GM18909 (cell line): ENCODE measurements around the gene CFAP74.

ENCODE experiments used
- ATAC-seq: cut with Tn5 transposase; IDR thresholded peaks from one replicate; pipeline ENCODE4 v1.9.1; 2021; ENCODE audit warnings: mild to moderate bottlenecking; ENCODE audit not compliant: unreplicated experiment, poor library complexity

Gene CFAP74

DNA sequence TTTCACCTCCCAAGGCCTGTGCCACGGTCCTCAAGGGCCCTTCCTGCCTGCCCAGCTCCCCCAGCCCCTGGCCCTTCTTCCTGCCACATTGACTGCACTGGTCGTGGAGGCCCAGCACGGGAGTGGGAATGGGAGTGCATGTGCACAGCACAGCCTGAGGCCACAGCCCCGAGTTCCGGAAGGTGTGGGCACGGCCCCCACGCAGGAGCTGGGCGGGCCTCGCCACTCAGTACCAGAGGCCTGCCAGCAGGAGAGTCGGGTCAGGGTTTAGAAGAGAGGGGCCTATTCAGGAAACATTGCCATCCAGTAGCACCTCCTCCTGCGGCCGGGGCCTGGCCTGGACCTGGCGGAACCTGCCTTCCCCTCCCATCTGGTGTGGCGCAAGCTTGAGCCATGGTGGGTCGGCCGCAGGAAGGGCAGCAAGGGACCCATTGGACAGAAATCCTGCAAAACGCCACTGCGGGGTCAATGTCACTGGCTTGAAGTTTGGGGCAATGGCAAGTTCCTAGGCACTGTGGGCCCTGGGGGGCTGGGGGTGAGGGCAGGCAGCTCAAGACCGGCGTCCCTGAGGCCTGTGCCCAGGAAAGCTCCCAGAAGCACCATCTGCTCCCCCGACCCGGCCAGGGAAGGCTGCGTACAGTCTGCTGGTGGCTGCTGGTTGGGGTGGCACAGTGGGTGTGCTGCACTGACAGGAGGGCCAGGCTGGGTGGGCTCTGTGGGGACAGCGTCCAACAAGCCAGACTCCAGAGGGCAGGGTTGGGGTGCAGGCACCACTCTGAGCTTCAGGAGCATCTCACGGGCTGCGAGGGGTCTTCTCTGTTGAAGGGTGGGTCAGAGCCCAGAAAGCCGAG is 82.8 kb downstream of the CFAP74 start:
- no peak for ATAC-seq

DNA sequence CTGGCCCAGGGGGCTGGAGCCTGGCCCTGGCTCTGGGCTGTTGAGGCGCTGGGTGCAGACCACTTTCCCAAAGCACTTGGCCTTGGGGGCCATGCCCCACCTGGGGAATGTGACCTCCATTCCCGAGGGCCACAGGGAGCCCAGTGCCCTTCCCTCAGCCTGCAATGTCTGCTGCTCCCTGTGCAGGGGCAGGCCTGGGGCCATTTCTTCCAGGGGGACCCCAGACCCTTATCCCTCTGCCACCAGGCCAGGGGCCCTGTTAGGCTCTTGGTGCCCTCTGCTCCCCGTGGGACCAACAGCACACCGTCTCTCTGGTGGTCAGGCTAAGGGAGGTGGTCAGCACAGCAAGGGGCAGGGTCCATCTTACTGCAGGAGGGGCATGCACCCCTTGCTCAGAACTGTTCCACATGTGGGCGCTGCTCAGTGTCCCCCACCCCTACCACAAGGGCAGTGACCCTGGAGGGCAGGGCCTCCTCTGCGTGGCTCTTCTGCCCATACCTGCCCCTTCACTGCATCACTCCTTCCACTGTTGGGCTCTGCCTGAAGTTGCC is 83.5 kb downstream of the CFAP74 start:
- no peak for ATAC-seq

DNA sequence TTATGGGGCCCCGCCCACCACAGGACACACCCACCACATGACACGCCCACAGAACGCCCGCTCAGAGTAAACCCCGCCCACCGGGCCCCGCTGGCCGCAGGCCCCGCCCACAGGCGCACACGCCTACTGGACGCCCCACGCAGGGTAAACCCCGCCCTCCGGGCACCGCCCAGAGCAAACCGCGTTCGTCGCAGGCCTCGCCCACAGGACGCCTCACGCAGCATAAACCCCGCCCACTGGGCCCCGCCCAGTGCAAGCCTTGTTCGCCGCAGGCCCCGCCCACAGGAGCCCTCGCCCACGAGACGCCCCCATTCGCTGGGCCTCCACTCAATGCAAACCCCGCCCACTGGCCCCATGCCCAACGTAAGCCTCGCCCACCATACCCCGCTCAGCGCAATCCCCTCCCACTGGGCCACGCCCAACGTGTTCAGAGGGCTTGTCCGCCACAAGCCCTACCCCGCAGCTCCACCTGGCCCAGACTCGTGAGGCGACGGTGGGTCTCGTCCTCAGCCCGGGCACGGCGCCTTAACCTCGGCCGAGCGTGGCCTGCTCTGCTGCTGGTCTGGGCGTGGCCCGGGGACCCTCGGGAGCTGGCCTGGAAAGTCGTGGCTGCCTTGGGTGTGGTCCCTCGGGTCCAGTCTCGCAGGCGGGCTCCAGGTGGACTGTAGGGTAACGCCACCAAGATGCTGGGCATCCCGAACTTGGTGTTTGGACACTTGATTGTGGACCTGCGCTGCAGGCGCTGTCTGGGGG is 84.1 kb downstream of the CFAP74 start:
- ATAC-seq = peak; percentile 84

DNA sequence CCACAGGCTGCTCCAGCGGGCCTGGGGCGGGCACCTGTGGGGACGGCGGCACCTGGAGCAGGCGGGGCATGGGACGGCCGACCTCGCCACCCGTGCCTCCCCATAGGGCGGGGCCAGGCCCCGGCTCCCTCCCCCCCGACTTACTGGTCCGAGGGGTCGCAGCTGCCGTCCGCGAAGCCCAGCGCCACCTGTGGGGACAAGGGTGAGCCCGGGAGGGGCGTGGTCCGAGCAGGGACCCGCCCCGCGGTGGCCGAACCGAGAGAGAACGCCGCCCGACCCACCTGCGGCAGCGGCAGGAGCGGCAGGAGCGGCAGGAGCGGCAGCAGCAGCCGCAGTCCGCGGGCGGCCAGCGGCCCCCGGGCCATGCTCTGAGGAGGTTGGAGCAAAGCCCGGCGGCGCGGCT is 84.7 kb downstream of the CFAP74 start, which contains the start of gene TMEM52:
Gene TMEM52 (minus strand): TSS at position 379 of the 403 bp plus-strand sequence. CDS start 14 bp downstream, at position 365.
- no peak for ATAC-seq

DNA sequence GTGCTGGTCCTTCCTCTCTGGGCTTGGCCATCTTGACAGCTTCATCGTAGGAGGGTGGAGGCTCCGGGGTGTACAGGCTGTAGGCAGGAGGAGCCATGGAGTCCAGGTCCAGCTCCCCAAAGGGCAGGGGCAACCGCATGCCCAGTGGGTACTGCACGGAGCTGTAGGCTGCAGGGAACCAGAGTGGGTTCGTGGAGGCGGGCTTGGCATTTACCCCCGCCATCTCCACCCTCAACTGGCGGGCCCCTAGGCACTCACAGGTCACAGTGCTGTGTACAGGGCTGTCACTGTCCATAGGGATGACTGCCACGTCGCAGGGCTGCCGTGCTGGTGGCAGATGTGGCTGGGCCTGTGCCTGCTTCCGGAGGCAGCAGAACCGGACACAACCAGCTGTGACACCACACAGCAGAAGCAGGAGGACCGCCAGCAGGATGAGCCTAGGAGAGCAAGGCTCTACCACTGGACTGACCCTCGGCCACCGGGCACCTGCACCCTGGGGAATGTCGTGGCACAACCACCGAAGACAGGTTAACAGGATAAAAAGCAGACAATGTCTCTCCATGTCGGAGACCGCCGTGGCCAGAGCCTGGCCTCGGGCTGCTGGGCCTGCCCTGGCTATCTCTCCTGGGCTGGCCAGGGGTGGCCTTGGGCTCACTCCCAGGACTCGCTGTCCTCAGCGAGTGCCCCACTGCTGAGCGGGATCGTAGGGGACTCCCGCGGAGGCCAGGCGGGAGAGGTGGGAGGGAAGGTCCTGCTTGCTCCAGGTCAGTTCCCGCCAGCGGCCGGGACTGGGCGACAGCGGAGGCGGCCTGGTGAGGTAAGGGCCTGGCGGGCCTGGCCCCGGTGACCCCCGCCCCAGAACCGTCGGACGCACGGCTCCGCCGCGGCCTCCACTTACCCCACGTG is 85.3 kb downstream of the CFAP74 start:
- no peak for ATAC-seq

DNA sequence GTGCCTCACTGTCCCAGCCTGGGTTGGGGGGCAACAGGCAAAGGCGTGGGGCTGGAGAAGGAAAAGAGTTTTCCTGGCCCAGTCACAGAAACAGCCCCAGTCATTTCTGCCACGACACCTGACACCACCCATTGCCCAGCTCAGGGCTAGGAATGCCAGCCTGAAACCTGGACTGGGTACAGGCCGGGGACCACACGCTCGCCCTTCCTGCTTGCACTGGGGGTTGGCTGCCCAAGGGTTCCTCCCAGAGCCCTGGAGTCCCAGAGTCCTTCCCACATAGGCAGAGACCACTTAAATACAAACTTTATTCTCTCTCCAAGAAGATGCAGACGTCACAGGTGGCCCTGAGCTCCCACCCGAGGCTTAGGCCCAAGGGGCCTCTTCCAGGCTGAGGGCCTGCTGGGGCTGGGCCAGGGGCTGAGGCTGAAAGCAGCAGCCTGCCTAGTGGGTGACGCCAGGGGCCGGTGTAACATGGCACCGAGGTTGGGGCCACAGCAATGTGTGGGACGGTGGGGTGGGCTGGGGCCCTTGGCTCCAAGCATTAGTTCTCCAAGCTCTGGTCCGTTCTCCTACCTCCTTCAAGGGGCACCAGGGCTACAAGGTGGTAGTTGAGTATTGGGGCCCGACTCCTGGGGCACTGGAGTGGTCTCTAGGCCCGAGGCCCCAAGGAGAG is 86.1 kb downstream of the CFAP74 start:
- ATAC-seq = no peak

DNA sequence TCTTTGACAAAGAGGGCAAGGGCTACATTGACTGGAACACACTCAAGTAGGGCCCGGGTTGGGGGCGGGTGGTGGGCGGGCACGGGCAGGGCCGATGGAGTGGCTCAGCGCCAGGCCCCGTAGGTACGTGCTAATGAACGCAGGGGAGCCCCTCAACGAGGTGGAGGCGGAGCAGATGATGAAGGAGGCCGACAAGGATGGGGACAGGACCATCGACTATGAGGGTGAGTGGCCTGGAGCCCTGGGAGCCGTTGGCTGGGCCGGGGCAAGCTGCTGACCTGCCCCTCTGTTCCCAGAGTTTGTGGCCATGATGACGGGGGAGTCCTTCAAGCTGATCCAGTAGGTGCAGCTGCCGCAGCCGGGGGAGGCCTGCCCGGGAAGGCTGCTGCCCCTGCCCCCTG is 86.7 kb downstream of the CFAP74 start:
- ATAC-seq = no peak

DNA sequence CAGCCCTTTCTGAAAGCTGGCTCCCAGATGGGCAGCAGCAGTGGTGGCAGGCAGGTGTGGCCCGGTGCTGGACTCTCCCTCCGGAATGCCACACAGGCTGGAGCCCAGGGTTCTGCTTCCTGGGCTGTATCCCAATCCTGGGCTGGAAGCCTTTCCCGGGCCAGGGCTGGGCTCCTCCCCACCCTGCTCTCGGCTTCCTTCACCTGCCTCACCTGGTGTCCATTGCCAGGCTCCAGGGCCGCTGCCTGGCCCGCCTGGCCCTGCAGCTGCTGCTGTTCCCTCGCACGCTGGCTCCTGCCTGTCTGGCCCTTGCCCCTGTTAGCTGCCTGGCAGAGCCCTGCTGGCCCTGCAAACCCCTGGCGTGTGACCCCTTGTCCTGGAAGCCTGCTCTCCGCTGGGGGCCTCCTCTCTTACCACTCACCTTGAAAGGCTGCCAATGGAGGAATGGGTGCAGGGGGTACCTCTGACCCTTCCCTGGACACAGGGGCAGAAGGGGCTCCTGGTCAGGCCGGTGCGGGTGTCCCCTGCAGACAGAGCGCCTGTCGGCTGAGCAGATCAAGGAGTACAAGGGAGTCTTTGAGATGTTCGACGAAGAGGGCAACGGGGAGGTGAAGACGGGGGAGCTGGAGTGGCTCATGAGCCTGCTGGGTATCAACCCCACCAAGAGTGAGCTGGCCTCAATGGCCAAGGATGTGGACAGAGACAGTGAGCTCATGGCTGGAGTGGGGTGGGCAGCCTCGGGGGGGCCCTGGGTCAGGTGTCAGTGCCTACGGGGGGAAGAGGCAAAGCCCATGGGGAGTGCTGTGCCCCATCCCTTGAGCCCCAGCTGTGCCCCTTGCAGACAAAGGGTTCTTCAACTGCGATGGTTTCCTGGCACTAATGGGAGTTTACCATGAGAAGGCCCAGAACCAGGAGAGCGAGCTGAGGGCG is 87.4 kb downstream of the CFAP74 start:
- no peak for ATAC-seq

DNA sequence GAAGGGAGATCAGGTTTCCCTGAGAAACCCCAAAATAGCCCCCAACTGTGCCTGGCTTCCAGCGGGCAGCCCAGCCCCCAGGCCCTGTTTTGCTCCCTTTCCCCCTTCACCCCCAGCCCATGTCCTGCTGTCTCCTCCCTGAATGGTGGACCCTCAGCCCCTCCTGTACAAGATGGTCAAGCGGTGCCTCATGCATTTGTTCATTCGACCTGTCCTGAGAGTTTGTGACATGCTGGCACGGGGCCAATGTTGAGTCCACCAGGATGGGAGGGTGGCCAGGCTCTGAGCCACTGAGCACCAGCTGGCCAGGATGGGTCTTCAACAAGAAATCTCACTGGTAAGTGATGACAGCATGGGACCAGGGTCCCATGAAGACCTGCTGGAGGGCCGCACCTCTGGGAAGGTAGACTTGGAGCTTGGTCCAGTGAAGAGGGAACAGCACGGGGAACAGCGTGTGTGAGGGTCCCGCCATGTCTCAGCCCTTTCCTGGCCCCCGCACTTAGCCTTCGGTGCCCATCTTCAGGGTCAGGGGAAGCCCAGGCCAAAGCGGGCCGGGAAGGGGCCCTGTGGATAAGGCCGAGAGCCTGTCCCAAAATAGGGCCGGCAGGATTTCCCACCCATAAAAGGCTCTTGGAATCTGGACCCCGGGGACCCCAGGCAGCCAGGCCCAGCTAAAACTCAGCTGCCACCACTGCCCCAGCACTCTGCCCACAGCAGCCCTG is 88.5 kb downstream of the CFAP74 start, which contains the start of gene CALML6:
Gene CALML6 (plus strand): TSS at position 290 of the 722 bp plus-strand sequence. CDS start 21 bp downstream, at position 311.
- ATAC-seq = no peak

DNA sequence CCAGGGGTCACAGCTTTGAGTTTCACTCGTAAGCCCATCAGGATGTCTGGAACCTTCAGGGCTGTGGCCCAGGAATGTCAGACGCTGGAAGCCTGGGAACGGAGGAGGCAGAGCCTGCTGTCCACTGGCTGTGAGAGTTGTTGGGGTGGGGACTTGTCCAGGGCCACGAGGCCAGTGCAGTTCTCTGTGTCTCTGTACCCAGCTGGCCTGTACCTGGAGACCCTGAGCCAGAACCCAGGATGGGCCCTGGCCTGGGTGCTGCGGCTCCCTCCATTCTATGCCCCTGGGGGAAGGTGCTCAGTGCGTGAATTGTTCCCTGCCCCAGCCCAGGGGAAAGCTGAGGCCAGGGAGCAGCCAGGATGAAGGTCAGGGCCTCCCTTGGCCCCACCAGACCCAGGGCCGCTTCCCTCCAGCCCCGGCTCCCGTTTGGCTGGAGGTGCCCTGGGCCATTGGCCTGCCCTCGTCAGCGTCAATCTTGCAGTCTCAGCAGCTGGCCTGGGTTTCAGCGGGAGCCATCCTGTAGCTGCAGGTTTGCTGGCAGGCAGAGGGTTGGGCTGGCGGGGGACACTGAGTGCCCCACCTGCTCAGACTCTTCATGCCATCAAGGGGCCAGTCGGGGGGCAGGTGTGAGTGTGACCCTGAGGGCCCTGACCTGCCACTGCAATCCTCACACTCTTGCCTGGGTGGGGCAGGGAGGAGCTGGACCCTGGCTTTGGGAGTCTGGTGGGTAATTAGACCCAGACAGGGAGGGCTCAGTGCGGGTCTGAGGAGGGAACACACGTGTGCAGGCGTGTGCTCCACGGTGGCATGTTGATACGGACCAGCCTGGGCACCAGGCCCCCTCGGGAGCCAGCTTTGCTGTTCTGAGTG is 89.2 kb downstream of the CFAP74 start:
- ATAC-seq = no peak

DNA sequence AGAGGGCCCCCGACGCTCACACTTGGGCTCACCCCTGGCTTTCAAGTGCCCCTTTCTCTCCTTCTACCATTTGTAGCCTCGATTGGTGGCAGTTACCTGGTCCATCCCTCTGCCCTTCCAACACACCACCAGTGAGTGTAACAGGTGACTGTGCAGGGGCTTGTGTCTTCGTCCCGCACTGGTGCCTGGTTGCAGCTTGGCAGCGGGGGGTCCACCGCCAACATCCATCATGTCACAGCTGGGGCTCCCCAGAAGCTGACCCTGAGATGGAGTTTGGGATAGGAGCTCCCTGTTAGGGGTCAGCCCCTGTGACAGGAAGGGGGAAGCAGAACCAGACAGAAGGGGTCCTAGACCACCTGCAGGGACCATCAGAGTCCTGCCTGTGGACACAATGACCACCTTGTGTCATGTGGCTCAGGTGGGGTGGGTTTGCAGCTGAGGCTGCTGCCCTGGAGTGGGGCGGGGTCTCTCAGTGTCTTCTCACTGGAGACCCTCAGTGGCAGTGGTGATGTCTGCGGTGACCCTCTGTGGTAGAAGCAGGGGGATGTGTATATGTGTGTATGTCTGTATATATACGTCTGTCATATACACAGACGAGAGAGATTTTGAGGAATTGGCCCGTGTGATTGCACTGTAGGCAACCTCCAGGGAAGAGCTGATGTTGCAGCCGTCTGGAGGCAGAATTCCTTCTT is 92.1 kb downstream of the CFAP74 start:
- no peak for ATAC-seq

DNA sequence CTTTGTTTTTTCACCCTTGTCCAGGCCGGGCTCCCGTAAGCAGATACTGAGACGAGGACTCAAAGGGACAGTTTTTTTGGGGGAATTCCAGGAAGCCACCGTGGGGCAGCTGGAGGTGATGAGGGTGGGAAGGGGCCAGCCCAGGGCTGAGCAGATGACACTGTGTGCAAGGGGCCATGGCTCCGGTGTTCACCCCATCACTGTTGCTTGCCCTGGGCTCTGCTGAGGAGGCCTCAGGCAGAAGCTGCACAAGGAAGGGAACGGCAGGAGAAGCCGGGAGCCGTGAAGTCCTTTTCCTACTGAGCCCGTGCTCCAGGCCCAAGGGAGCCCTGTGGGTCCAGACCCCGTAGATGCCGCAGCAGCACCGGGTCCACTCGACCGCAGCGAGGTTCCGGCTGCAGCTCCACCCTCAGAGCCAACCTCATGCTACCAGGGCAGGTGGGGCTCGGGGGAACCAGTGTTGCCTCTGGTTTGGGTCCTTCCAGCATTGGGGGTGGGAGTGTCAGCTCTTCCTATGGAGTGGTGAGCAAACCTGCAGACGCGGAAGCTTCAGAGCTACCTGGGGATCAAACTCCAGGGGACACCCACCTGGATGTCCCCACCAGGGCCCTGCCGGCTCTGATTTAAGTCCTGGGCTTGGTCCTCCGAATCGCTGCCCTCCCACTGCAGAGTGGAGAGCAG is 92.8 kb downstream of the CFAP74 start:
- no peak for ATAC-seq

DNA sequence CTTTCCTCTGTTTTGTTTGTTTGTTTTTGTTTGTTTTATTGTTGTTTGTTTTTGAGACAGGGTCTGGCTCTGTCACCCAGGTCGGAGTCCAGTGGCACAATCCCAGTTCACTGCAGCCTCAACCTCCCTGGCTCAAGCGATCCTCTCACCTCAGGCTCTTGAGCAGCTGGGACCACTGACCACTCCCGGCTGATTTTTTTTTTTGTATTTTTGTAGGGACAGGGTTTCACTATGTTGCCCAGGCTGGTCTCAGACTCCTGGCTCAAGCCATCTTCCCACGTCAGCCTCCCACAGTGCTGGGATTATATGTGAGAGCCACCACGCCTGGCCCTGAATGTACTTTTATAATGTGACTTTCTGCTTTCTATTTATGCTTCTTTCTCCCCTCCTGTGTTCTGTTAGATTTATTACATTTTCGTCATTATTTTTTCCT is 93.5 kb downstream of the CFAP74 start:
- no peak for ATAC-seq

DNA sequence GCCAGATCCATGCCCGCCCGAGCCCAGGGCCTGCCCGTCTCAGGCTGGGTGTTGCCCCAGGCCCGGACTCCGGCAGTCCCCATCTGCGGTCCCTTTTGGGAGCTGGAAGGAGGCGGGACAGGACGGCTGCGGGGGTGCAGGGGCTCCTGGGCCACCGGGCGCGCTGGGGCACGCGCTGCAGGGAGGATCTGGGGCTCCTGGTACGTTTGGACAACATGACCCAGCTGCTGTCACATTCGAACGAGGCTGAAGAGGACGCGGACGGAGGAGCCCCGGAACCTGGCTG is 95.1 kb downstream of the CFAP74 start:
- ATAC-seq = no peak

DNA sequence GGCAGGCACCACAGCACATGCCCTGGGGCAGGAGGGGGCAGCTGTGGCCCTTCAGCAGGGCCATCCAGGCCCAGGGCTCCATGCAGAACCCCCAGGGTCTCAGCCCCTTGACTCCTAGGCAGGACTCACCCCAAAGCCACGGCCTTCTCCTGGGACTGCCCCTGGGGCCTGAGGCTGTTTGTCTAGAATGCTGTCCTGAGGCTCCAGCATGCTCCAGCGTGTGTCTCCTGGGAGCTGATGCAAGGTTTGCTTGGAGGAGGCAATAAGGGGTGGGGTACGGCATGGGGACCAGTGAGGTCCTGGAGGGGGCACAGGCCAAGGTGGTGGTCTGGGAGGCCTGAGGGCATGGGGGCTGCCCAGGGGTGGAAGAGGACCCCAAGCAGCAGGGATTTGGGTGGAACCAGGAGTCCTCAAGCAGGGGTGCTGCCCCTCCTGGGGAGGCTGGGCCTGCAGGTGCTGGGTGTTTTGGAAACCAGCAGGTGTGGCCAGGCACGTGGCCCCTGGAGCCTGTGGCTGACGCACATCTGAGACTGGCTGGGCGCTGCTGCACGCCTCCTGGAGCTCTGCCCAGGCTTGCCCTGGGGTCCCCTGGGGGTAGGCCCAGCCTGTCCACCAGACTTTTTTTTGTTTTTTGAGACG is 96.4 kb downstream of the CFAP74 start:
- ATAC-seq = peak; percentile 30
